Keratinocyte (primary cell): ENCODE results near the gene CFAP58. TPM values are rescaled to one million over a fixed set of nuclear protein-coding genes. Genes with fewer than 3 reads are reported as not detected.

Source experiments
- DNase-seq: peaks from one replicate; pipeline ENCODE4 v3.0.0-alpha.2; 2011; ENCODE audit warnings: low read depth, missing footprints, low spot score
- FAIRE-seq: peaks from 2 replicates; lab custom pipeline; 2011; peaks lifted over from hg19 to GRCh38; lab: Jason Lieb, UNC
- H2AFZ ChIP-seq: 2 replicates; pipeline ENCODE4 v1.6.0; 2012; ENCODE audit warnings: low read length, control low read depth, inconsistent platforms; ENCODE audit not compliant: control insufficient read depth
- H3K27ac ChIP-seq: 2 replicates; pipeline ENCODE4 v1.5.1; 2011; ENCODE audit warnings: low read length; ENCODE audit not compliant: control insufficient read depth, insufficient read depth
- H3K27me3 ChIP-seq: 3 replicates; pipeline ENCODE4 v1.6.0; 2011; ENCODE audit warnings: low read length; ENCODE audit not compliant: control insufficient read depth, insufficient read depth; ENCODE audit errors: extremely low read depth
- H3K36me3 ChIP-seq, 2 experiments: 2 replicates in 1 of 2; 3 replicates in 1 of 2; pipeline ENCODE4 v1.5.1; 2011; ENCODE audit warnings: low read length in 2 of 2, mild to moderate bottlenecking in 1 of 2; ENCODE audit not compliant: control insufficient read depth in 2 of 2, insufficient read depth in 2 of 2; ENCODE audit errors: extremely low read depth in 1 of 2
- H3K4me1 ChIP-seq: 3 replicates; pipeline ENCODE4 v1.5.1; 2011; ENCODE audit warnings: low read length; ENCODE audit not compliant: control insufficient read depth, insufficient read depth; ENCODE audit errors: extremely low read depth
- H3K4me2 ChIP-seq: 3 replicates; pipeline ENCODE4 v1.6.0; 2011; ENCODE audit warnings: low read depth, low read length; ENCODE audit not compliant: control insufficient read depth, insufficient read depth; ENCODE audit errors: extremely low read depth
- H3K4me3 ChIP-seq, 3 experiments: fragments of 200-600 bp in 1 of 3; sonication (generic) in 1 of 3; 2 replicates in 2 of 3; 3 replicates in 1 of 3; pipeline ENCODE4 v1.5.1; 2011 to 2016; ENCODE audit warnings: low read length in 3 of 3, mild to moderate bottlenecking in 3 of 3, control low read depth in 2 of 3, inconsistent platforms in 1 of 3, low read depth in 1 of 3, mixed read lengths in 1 of 3, mixed run types in 1 of 3, moderate library complexity in 1 of 3; ENCODE audit not compliant: control insufficient read depth in 2 of 3, insufficient read depth in 2 of 3; ENCODE audit errors: extremely low read depth in 1 of 3
- H3K79me2 ChIP-seq: 2 replicates; pipeline ENCODE4 v1.6.0; 2012; ENCODE audit warnings: low read length; ENCODE audit not compliant: control insufficient read depth, insufficient read depth
- H3K9ac ChIP-seq: 3 replicates; pipeline ENCODE4 v1.6.0; 2011; ENCODE audit warnings: low read length; ENCODE audit not compliant: control insufficient read depth, insufficient read depth; ENCODE audit errors: extremely low read depth
- H3K9me1 ChIP-seq: 3 replicates; pipeline ENCODE4 v1.6.0; 2011; ENCODE audit warnings: low read length; ENCODE audit not compliant: control insufficient read depth, insufficient read depth; ENCODE audit errors: extremely low read depth
- H3K9me3 ChIP-seq: 2 replicates; pipeline ENCODE4 v1.5.1; 2012; ENCODE audit warnings: low read depth, low read length; ENCODE audit not compliant: control insufficient read depth
- H4K20me1 ChIP-seq: 3 replicates; pipeline ENCODE4 v1.6.0; 2011; ENCODE audit warnings: low read length; ENCODE audit not compliant: control insufficient read depth, insufficient read depth; ENCODE audit errors: extremely low read depth
- CTCF ChIP-seq, 3 experiments: IDR thresholded peaks in 1 of 3; conservative IDR thresholded peaks in 1 of 3; optimal IDR thresholded peaks in 1 of 3; 2 replicates in 2 of 3; 3 replicates in 1 of 3; pipeline versions ENCODE3 to v1.5.1; 2011; ENCODE audit warnings: low read length in 3 of 3, mild to moderate bottlenecking in 3 of 3, moderate library complexity in 2 of 3, control low read depth in 1 of 3, inconsistent platforms in 1 of 3; ENCODE audit not compliant: insufficient read depth in 2 of 3; ENCODE audit errors: extremely low read depth in 1 of 3
- EZH2 ChIP-seq: IDR thresholded peaks from one replicate; pipeline ENCODE4 v1.6.1; 2012; ENCODE audit warnings: inconsistent platforms, mild to moderate bottlenecking, low read length, moderate library complexity
- dilution Hi-C: fragments of 300-500 bp; cut with MboI; formaldehyde crosslinking; loops from one replicate; pipeline ENCODE4 v1.7.0; 2020; ENCODE audit warnings: low sequenced_read_pairs; ENCODE audit not compliant: extremely low pct_ligation_motif_present
- polyA plus RNA-seq, 5 experiments: library from polyadenylated mRNA; depleted of rRNA in 3 of 5; stranded (reverse) in 3 of 5; stranded (forward) in 1 of 5; unstranded in 1 of 5; fragments of >200 nt; gene quantifications; 1 replicate in 1 of 5; 2 replicates in 3 of 5; 3 replicates in 1 of 5; pipeline versions ENCODE4 v1.2.1 to v1.2.3, GENCODE V29; 2011 to 2012; ENCODE audit warnings: missing spikeins in 2 of 5, low read depth in 1 of 5, low replicate concordance in 1 of 5

CFAP58 gene
- polyA plus RNA-seq, 1 donor (not counting 4 experiments of a cell fraction or from before 2014, with no cell fraction given), result 2.3 TPM

- Histone ChIP-seq H4K20me1 (no peaks in the 10 kb centered on the region), H3K4me3 (no peak overlapping the region), H3K36me3 (no peaks in the 10 kb centered on the region), H3K4me2 (peak overlapping the region; percentile 4), H3K79me2 (no peaks in the 10 kb centered on the region), H3K4me1 (peaks cover 57% of the 10 kb centered on the region), H3K27me3 (no peaks in the 10 kb centered on the region), H3K9ac (no peak overlapping the region), H3K27ac (no peak overlapping the region), H2AFZ (peak overlapping the region; percentile 29), H3K9me1 (no peaks in the 10 kb centered on the region), H3K9me3 (no peaks in the 10 kb centered on the region)
- no peak for DNase-seq
- dilution Hi-C loops, result no loop called here
- FAIRE-seq, result peak; percentile 62
- TF ChIP-seq CTCF (optimal IDR thresholded peaks at IDR 0.05 in 1 of 3, IDR thresholded peaks at IDR 0.05 in 1 of 3, conservative IDR thresholded peaks at IDR 0.05 in 1 of 3; ENCODE audit: extremely low read depth in 1 of 3, insufficient read depth in 2 of 3, low read length in 3 of 3), result no peak
- TF ChIP-seq EZH2, result no peak
These were observed 95.8 kb downstream of the CFAP58 start for GRCh38 chr10:104449391-104449790.

DNA sequence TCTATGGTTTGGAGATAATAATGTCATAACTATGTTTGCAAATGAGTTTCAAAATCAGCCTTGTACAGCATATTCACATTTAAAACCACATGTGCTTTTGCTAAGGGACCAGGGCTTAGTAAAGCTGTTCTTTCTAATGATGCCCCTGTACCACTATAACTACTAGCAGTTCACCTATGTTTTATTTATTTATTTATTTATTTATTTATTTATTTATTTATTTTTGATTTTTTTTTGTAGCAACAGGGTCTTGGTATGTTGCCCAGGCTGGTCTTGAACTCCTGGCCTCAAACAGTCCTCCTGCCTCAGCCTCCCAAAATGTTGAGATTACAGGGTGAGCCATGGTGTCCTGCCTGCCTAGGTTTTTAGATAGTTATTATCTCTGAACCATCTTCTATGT lies 96.9 kb downstream of the CFAP58 start:
- no peaks in the 10 kb centered on the region for H3K9me3 ChIP-seq
- no peaks in the 10 kb centered on the region for H3K79me2 ChIP-seq
- no peak overlapping the region for H2AFZ ChIP-seq
- no peaks in the 10 kb centered on the region for H4K20me1 ChIP-seq
- H3K4me1 ChIP-seq, result peaks cover 52% of the 10 kb centered on the region
- H3K27ac ChIP-seq, result no peak overlapping the region
- TF ChIP-seq CTCF (optimal IDR thresholded peaks at IDR 0.05 in 1 of 3, IDR thresholded peaks at IDR 0.05 in 1 of 3, conservative IDR thresholded peaks at IDR 0.05 in 1 of 3; ENCODE audit: extremely low read depth in 1 of 3, insufficient read depth in 2 of 3, low read length in 3 of 3), result no peak
- TF ChIP-seq EZH2, result no peak
- H3K4me2 ChIP-seq, result no peak overlapping the region
- no peaks in the 10 kb centered on the region for H3K27me3 ChIP-seq
- DNase-seq (no peak), FAIRE-seq (no peak)
- no peaks in the 10 kb centered on the region for H3K9me1 ChIP-seq
- H3K36me3 ChIP-seq, result no peaks in the 10 kb centered on the region
- no peak overlapping the region for H3K4me3 ChIP-seq
- H3K9ac ChIP-seq, result no peak overlapping the region
- dilution Hi-C loops, result no loop called here
